HG02970 (cell line): ENCODE data around the gene A4GALT.
"Not testable (repeated sequence)": the region's sequence is repeated elsewhere in the genome, so short reads cannot be mapped to it uniquely, and the experiment has no call there.

Experiments used
- ATAC-seq: cut with Tn5 transposase; IDR thresholded peaks from one replicate; pipeline ENCODE4 v1.9.1; 2021; ENCODE audit warnings: mild to moderate bottlenecking, moderate library complexity, moderate number of reproducible peaks; ENCODE audit not compliant: unreplicated experiment, low FRiP score

Gene A4GALT, protein sequence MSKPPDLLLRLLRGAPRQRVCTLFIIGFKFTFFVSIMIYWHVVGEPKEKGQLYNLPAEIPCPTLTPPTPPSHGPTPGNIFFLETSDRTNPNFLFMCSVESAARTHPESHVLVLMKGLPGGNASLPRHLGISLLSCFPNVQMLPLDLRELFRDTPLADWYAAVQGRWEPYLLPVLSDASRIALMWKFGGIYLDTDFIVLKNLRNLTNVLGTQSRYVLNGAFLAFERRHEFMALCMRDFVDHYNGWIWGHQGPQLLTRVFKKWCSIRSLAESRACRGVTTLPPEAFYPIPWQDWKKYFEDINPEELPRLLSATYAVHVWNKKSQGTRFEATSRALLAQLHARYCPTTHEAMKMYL

GRCh38 chr22:42720263-42721044, at the start of gene A4GALT:
TSS of gene A4GALT (minus strand) at chr22:42720870. CDS start at chr22:42693951, 26,919 bp downstream.
- no peak for ATAC-seq

- ATAC-seq: no peak
Measured at GRCh38 chr22:42770448-42770726, 49.7 kb upstream of the A4GALT start.

GRCh38 chr22:42769574-42770447, 49.1 kb upstream of the A4GALT start:
- peak; percentile 55 for ATAC-seq

GRCh38 chr22:42769238-42769573, 48.5 kb upstream of the A4GALT start:
- no peak for ATAC-seq

DNA sequence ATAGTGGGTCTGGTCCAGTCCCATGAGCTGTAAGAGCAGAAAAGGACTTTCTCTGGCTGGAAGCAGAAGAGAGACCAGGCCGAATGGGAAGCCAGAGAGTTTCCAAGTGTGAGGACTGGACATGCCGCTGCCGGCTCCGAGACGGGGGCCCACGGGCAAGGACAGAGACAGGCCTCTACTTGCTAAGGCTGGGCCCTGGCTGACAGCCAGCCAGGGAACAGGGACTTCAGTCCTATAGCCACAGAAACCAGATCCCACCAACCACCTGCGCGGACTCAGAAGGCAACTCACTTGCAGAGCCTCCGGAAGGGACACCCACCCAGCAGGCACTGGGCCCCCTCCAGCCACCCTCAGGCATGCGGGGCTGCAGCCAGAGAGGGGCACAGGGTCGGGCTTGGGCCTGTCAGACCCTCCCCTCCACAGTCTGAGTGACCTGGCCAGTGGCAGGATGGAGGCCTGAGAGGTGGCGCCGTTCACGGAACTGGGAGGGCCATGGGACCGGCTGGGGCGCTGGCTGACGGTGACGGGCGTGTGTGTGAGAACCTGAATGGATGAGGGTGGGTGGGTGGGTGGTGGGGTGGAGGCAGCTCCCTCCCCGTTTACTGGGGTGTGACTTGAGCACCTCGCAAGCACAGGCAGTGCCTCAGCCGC, 47.8 kb upstream of the A4GALT start:
- no peak for ATAC-seq

- no peak for ATAC-seq
Measured at GRCh38 chr22:42766860-42767259, 46.2 kb upstream of the A4GALT start.

GRCh38 chr22:42764895-42765363, 44.3 kb upstream of the A4GALT start:
- no peak for ATAC-seq

GRCh38 chr22:42763965-42764480, 43.4 kb upstream of the A4GALT start:
- ATAC-seq: no peak

DNA sequence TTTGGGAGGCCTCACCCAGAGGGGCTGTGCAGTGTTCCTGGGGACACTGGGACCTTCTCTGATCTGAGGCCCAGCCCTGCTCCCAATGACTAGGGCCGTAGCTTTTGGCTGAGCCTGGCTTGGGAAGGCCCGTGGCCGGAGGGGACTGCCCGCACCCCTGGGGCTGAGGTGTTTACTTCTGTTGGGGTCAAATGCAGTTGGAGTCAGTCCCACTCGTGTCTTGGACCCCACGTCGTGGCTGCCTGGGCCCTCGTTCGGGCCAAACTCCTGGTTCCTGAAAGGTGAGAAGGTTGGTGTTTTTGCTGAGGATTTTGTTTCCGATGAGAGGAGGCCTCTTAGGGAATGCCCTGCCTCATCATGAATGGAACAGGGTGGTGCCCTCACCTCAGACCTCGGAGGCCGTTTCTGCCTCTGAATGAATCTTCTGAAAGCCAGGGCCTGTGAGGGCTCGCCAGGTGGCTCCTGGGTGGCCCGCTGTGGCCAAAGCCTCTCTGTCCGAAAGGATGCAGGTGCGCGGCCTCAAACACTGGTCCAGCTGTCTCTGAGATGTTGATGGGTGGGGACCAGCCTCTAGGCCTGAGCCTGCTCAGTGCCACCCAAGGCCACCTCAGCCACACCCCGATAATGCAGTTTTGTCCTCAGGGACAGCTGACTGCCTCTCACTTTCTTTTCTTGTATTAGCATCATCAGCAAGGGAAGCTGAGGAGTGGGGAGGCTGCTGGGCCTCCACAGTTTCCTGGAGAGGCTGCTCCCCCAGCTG, 40.3 kb upstream of the A4GALT start:
- ATAC-seq: no peak

- ATAC-seq: no peak
Measured at GRCh38 chr22:42758931-42759629, 38.4 kb upstream of the A4GALT start.

DNA sequence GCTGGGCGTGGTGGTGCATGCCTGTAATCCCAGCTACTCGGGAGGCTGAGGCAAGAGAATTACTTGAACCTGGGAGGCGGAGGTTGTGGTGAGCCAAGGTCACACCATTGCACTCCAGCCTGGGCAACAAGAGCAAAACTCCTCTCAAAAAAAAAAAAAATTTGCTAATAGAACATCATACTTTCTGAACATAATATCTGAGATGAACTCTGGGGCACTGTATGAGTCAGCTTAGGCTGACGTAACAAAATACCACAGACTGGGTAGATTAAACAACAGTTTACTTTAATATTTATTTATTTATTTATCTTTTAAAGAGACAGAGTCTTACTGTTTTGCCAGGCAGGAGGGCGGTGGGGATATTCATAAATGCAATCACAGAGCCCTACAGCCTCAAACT, 34.9 kb upstream of the A4GALT start:
- ATAC-seq: not testable (repeated sequence)

DNA sequence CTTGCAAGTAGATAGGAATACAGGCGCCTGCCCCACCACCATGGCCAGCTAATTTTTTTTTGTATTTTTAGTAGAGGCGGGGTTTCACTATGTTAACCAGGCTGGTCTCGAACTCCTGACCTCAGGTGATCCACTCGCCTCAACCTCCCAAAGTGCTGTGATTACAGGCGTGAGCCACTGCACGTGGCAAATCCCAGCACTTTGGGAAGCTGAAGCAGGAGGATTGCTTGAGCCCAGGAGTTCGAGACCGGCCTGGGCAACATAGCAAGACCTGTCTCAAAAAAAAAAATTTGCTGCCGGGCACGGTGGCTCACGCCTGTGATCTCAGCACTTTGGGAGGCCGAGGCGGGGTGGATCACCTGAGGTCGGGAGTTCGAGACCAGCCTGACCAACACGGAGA, 34.5 kb upstream of the A4GALT start:
- ATAC-seq: not testable (repeated sequence)

GRCh38 chr22:42754658-42755057, 34.0 kb upstream of the A4GALT start:
- no peak for ATAC-seq

GRCh38 chr22:42752912-42753311, 32.2 kb upstream of the A4GALT start:
- ATAC-seq: no peak

GRCh38 chr22:42752230-42752746, 31.6 kb upstream of the A4GALT start:
- no peak for ATAC-seq

GRCh38 chr22:42750421-42750820, 29.8 kb upstream of the A4GALT start:
- ATAC-seq: not testable (repeated sequence)

GRCh38 chr22:42747701-42748513, 27.2 kb upstream of the A4GALT start:
- ATAC-seq: no peak

DNA sequence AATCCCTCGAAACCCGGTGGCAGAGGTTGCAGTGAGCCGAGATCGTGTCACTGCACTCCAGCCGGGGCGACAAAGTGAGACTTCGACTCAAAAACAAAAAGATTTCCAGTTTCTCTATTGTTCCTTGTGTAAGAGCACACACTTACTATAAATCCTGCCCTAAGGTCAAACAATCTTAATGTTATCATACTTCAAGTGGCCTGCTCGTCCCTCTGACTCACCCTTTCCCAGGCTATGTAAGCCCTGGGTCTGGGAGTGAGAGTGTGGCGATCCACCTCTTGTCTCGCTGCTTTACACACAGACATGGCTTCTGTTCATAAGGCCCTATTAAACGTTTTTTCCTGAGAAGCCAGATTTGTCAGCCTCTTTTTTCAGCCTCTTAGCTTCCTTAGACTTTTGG, 24.4 kb upstream of the A4GALT start:
- no peak for ATAC-seq
